Head of caudate nucleus (tissue), 42 donors: ENCODE results near the gene ARSI.

Experiments used
- DNase-seq, 42 donors: peaks; one replicate each; pipeline versions ENCODE4 v3.0.0 to v3.0.0-alpha.2; 2020 to 2021; ENCODE audit warnings: mixed read lengths in 7 of 42
- intact Hi-C: fragments of 100-400 bp; cut with DNase I; formaldehyde crosslinking; loops from one replicate; pipeline ENCODE4 v1.15.0; 2022

ARSI gene

DNA sequence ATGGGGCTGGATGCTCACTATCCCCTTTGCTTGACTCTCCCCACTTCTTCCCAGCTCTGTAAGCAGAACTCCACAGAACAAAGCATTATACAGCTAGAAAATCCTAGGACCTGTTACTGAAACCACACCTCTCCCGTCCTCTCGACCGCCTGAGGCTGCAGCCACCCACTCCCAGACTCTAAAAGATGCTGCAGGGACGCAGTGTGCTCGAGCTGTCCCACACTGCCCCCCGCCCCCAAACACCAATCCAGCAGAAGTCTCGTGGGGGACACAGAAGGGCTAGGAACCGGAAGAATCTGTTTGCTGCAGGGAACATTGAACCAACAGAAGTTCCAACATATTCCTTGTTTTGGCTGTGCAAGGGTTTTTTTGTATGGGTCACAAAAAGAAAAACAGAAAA is 20.7 kb downstream of the ARSI start:
- no peak for DNase-seq
- intact Hi-C loops: no loop called here

DNA sequence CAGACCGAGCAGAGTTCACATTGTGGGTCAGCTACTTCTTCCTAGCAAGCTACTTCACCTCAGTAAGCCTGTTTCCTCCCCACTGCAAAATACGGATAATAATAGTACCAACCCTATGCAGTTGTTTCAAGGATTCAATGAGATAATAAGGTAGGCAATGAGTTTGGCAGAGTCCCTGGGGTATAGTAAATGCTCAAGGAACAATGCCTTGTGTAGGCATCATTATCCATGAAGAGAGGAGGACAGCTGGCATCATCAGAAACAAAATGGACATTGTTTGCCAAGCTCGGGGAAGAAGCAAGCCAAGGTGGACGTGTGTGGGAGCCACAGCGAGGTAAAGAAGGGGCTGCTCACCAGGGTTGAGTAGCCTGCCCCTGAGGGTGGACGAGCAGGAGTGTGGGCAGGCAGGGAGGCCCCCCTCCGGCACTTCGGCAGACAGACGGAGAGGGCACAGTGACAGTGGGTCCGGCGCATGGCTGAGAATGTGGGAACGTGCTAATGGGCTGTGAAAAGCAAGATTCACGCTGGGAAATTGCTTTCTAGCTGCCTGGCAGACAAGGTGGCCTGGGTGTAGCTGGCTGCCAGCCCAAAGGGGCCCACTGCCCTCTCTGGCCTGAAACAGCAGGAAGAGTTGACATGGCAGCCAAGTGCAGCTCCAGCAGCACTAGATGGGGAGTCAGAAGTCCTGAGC is 23.2 kb downstream of the ARSI start:
- no peak for DNase-seq
- intact Hi-C loops: no loop called here

DNA sequence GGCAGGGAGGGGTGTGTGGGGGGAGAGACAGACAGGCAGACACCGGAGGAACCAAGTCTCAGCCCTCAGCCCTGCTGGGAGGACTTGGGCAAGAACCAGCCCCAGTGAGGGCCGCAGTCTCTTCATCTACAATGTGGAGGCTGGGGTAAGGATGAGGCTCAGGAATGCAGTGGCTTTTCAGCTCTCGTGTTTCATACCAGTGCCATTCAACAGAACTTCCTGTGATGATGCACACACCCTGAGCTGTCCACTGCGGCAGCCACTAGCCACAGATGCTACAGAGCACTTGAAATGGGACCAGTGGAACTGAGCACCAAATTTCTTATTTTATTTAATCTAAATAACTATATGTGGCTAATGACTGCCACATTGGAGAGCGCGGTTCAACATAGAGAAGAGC is 23.8 kb downstream of the ARSI start:
- intact Hi-C loops: no loop called here
- no peak for DNase-seq

DNA sequence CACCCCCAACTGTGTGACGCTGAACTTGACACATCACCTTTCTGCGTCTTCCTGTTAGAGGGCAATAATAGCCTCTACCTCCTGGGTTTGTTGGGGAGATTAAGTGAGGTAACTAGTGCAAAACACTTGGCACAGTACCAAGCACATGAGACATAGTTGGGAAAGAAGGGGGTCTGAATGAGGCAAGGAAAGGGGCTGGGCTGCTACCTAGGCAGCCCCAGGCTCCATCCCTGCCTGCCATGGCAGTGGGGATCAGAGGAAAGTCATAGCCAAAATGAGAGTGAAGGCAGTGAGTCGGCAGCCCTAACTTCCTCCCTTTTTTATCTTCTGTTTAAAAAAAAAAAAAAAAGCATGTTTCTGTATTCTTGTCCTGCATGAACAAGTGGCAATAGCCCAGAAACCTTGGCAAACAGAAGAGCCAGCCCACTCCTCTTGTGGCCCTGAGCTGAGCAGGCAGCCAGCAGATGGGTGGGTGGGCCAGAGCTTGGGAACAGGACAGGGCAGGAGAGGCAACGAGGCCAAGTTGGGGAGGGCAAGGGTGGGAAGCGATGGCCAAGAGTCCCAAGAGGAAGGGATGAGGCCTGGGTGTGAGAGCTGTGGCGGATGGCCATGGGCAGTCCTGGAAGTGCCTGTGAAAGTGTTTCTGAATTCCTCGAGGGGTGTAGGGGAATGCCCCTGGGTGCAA is 24.5 kb downstream of the ARSI start:
- no peak for DNase-seq
- intact Hi-C loops: no loop called here

DNA sequence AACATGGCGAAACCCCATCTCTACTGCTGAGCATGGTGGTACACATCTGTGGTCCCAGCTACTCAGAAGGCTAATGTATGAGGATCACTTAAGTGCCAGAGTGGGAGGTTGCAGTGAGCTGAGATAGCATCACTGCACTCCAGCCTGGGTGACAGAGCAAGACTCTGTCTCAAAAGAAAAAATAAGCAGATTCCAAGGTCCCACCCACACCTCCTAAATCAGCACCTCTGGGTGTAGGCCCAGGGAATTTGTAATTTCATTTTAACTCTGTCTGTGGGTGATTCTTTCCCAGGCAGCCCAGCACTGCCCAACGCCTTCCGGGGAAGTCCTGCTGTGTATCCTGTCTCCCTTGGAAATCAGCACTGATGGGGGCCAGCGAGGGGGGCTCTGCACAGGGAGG is 25.7 kb downstream of the ARSI start:
- intact Hi-C loops: no loop called here

DNA sequence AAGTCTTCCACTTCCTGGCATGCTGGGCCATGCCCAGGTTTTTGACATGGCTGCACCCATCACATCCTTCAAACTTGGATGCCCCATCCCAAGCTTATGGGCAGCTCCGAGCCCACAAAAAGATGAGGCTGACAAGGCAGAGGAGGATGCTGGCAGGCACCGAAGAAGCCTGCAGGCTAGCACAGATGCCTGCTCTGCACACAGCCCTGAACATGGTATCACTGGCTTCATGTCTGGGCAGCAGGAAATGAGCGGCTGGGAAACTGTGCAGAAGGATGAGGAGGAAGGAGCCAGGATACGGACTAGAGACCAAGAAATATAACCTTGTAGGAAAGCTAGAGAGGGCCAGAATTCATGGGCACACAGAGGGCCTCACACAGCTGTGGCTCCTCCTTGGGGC is 27.9 kb downstream of the ARSI start:
- DNase-seq: no peak
- intact Hi-C loops: no loop called here

More for the DNA sequence above, 25.7 kb downstream of the ARSI start:
- peak in 4 of 42 donors; percentile 9 to 64 (median 54) for DNase-seq

DNA sequence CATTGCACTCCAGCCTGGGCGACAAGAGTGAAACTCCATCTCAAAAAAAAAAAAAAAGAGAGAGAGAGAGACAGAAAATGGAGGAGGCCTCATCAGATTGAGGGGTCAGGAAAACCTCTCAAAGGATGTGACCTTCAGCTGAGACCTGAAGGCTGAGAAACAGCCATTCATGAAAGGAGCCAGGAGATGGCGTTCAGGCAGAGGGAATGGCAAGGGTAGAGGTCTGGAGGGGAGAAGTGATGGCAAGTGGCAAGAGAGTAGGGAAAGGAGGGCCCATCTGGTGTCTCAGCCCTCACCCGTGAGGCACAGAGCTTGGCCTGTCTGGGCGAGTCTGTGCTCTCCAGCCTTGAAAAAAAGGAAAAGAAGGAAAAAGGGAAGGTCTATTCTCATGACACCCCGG is 30.2 kb downstream of the ARSI start:
- intact Hi-C loops: loop anchor here (2.0 kb wide), 1 partner anchor 78 kb away; no protein-coding TSS in a partner anchor
- peak in 24 of 42 donors; percentile 31 to 81 (median 62) for DNase-seq

DNA sequence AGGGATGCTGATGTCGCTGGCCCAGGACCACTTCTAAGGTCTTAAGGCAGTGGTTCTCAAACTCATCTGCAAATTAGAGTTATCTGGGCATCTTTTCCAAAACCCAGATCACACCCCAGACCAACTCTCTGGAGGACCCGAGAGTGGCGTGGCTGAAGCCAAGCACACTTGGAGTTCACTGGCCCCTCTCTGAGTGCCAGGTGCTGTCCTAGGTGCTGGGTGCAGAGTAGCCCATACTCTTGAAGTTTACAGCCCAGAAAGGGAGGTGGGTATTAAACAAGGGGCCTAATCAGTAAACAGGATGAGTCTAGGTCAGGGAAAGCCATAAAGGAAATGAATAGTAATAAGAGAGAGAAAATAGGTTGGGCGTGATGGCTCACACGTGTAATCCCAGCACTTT is 30.8 kb downstream of the ARSI start:
- DNase-seq: no peak
- intact Hi-C loops: loop anchor here (2.0 kb wide), 1 partner anchor 79 kb away; no protein-coding TSS in a partner anchor

DNA sequence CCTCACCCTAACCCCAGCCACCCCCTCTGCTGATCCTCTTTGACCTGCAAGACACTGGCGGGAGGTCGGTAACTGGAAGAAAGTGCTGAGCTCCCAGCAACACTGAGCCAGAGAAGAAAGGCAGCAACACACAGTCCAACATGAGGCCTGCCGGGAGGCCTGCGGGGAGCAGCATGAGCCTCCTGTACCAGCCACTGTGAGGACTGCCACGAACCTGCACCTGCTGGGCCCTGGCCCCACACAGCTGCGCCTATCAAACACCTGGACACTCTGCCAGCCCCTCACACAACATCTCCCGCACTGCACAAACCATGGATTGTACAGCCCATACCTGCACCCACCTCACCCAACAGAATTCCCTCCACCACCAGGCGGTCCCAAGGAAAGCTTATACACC is 31.4 kb downstream of the ARSI start:
- DNase-seq: no peak
- intact Hi-C loops: no loop called here

DNA sequence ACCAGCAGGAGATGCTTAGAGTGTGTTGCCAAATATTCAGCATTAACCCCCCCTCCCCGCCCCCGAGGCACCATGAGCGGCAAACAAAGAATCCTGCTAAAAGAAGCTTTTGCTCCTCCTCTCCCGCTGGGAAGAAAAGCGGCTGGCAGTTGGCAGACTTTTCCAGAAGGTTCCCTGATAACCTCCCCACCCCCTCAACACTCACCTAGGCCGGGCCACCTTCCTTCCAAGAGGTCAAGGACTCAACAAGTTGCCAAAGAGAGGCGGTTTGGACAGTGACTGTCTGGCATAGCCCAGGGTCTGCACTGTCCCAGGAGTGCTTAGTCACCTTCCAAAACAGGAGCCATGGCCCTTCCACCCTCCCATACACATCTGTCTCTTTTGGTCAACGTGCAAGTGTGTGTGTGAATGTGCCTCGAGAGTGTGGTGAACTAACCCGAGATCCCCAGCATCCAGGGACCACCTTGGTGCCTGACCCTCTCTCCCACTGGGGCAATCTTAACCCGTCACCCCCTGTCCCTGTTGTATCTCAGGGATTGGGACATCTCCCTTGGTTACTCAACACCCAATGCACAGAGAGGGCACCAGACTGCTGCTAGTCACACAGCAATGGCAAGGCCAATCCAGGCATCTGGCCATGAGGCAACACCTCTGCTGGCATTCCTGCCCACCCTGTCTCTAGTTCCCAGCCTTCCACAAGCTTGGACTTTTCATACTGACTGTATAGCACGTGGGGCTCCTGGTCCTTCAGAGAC is 32.0 kb downstream of the ARSI start:
- intact Hi-C loops: no loop called here
- peak in 9 of 42 donors; percentile 24 to 63 (median 45) for DNase-seq

DNA sequence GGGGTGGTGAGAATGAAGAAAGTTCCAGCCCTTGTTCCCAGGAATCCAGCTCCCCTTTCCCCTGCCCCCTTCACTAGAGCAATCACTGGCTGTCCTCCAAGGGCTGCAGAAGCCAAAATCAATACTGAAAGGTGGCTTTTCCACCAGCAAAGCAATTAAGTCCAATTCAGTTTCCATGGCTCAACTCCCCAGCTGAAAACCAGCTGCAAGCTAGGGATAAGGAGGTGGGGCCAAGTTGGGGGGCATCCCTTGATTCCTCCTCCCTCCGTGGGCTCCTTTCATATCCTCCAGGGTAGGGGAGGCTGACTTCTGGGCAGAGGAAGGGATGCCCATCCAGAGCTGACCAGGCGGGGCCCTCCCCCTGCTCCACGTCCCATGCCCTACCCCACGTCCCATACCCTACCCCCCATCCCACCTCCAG is 35.8 kb downstream of the ARSI start:
- intact Hi-C loops: no loop called here
- no peak for DNase-seq

DNA sequence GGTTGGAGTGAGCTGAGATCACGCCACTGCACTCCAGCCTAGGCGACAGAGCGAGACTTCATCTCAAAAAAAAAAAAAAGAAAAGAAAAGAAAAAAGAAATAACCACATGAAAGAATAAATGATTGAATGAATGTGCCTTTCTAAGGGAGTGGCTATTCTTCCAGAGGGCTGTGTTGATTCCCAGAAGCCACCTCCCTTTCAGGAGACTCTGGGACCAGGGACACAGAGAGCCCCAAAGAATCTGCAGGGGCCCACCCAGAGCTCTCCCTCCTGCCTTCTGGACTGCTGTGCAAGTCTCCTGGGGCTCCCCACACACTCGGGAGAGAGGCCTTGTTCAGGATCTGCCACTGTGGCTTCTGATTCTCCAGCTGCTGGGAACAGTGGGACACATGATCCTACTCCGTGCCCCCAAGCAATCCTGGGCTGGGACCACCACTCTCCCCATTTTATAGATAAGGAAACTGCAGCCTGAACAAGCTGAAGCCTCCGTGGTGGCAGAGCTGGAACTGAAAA is 36.8 kb downstream of the ARSI start:
- intact Hi-C loops: no loop called here
- no peak for DNase-seq

DNA sequence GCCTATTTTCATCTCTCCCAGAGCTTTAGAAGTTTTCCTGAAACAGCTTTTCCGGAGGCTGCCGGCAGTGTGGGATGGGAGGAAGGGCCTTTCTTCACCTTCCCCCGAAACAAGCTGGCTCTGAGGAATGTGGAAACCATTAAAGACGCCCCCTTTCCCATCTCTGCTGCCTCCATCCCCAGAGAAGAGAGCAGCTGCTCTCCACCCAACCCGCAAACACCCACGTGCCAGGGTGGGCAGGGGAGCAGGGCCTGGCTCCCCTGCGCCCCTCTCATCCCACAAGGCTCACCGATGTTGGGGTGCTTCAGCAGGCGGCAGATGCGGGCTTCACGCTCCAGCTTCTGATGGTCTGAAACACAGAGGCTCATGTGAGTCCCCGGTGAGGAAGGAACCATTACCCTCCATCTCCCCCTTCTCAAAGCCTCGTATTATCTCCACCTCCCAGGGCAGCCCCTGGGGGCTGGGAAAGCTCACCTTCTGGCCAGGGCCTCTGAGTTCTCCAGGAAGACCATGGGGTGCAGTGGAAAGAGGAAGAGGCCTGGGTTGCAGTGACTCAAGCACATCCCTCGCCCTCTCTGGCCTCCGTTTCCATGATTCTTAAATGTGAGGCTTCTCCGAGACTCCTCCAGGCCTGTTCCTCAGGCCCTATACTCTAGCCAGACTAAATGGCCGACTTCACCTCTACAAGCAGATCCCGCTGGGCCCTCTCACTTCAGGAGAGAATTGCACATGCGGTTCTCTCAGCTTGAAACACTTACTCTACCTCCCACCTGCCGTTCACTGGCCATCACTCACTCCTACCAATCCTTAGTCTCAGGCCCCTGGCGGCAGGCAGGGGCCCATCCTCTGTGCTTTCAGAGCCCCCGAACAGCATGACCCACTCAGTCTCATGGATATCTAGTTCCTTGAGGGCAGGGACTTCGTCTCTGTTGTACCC is 37.8 kb downstream of the ARSI start:
- intact Hi-C loops: no loop called here
- no peak for DNase-seq

DNA sequence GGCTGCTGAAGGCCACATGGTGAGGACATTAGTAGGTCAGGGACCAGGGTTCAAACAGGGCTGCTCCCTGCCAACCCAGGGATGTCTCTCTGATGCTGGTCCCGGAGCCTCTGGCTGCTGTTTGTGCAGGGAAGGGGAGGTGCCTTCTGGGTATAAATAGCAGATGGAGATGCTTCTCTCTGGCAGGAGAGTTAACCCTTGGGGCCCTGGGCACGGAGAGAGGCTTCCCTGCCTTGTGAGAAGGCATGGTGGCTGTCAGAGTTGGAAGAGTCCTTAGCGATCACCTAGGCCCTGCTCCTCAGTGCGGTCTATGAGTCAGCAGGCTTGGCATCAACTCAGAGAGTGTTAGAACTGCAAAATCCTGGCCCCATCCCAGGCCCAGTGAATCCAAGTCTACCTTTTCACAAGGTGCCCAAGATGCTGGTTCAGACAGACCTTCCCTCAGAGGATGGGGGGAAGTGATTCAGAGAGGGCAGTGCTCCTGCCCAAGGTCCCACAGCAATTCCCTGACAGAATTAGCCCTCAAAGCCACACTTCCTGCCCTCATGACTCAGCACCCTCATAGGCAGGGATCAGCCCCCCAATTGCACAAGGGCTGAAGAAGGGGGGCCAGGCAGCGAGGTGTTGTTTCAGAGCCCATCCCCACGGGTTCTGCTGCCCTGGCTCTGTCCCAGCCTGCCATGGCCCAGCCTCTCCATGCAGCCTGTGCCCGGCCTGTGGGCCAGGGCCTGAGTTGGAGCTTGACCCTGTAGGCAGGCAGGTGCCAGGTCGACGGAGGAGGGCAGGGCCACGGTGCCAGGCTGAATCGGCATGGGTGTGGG is 38.7 kb downstream of the ARSI start:
- intact Hi-C loops: no loop called here
- DNase-seq: peak in 32 of 42 donors; percentile 22 to 83 (median 52)

DNA sequence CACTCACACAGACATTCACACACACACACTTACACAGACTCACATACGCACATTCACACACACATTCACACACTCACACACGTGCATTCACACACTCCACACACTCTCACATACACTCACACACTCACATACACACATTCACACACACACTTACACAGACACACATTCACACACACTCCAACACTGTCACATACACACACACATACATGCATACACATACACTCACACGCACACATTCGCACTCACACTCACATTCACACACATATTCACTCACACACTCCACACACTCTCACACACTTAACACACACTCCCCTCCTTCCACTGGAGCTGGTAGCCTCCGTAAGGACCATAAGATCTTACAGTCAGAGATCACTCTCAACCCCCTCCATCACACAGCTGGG is 39.3 kb downstream of the ARSI start:
- no peak for DNase-seq

DNA sequence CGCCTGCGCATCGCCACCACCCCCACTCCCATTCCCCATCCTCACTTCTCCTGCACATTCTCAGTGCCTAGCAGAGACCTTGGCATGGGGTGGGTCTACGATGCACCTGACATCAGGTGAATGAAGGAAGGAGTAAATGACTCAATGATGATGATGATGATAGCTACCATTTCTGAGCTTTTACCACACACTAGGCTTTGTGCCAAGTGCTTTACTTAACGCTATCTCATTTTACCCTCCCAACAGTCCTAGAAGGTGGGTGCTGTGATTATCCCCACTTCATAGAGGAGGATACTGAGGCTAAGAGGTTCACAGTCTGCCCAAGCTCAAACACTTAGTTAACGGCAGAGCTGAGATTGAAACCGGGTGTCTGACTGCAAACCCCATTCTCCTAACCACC is 40.2 kb downstream of the ARSI start:
- DNase-seq: no peak
- intact Hi-C loops: no loop called here

More for the DNA sequence above, 39.3 kb downstream of the ARSI start:
- intact Hi-C loops: no loop called here

DNA sequence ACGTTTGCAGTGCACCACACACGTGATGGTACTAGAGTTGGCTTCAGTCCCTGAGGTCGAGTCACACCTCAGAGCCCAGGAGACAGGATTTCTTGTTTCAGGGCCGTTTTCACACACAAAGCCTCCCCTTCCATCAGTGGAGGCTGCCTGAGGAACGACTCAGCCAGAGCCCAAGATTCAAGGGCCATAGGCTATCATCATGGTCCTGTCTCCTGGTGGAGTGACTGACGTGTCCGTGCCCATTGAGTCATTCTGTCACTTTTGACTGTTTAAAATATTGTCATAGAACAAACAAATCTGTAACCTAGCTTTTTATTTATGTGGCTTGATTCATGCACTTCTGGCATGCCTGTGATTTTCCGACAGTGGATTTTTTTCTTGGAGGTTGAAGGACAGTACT is 41.5 kb downstream of the ARSI start:
- no peak for DNase-seq
- intact Hi-C loops: no loop called here

DNA sequence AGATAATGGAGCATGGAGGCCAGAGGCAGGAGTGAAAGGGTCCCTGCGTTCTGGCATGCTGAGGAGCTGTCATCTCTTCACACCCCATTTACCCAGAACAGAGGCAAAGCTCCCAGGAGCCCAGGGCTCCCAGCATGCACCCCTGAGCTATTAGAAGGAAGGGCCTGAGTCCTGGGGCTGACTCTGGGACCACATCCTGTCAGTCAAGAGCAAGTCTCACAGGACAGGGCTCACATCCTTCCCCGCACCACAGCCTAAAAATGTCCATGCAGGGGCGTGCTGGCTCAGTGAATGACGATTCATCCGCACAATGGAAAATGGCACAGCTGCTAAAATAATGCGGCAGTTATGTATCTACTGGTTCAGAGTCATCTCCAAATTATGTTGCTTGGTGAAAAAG is 44.6 kb downstream of the ARSI start:
- intact Hi-C loops: no loop called here
- DNase-seq: peak in 29 of 42 donors; percentile 19 to 69 (median 46)
